ENCODE measurements around the gene ACTA2. TPM values are rescaled to one million over a fixed set of nuclear protein-coding genes. Genes with fewer than 3 reads are reported as not detected.

Gene ACTA2
- total RNA-seq, 1 donor from 2014 or later, result 19.0 TPM

DNA sequence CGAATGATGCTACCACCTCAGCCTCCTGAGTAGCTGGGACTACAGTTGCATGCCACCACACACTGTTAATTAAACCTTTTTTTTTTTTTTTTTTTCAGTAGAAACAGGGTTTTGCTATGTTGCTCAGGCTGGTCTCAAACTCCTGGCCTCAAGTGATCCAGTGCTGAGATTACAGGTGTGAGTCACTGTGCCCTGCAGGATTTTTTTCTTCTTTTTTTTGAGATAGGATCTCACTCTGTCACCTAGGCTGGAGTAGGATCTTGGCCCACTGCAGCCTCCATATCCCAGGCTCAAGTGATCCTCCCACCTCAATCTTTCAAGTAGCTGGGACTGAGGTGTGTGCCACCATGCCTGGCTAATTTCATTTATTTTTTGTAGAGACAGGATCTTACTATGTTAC is 6.4 kb downstream of the ACTA2 start:
- peaks cover 22% of the 10 kb centered on the region for H3K4me1 ChIP-seq
- H3K4me3 ChIP-seq, result no peak overlapping the region
- H3K27me3 ChIP-seq, result no peaks in the 10 kb centered on the region
- H3K27ac Mint-ChIP-seq, result no peak overlapping the region
- no peak for DNase-seq (ENCODE audit: low spot score)
- H3K27me3 Mint-ChIP-seq (ENCODE audit: insufficient read depth, low read depth), result peaks cover 8% of the 10 kb centered on the region
- H3K27ac ChIP-seq, result no peak overlapping the region
- peaks cover 10% of the 10 kb centered on the region for H3K4me1 Mint-ChIP-seq
- no peak overlapping the region for H3K4me2 ChIP-seq
- no peaks in the 10 kb centered on the region for H3K9me3 Mint-ChIP-seq
- H3F3A ChIP-seq (ENCODE audit: low read depth), result peaks cover 9% of the 10 kb centered on the region
- no peaks in the 10 kb centered on the region for H3K36me3 Mint-ChIP-seq
- no peak overlapping the region for H2AFZ ChIP-seq (replicated peaks)
- H3K9me3 ChIP-seq (ENCODE audit: low read depth), result no peaks in the 10 kb centered on the region
- H3K79me2 ChIP-seq (ENCODE audit: low read depth), result no peaks in the 10 kb centered on the region
- no peaks in the 10 kb centered on the region for H3K36me3 ChIP-seq
- H4K20me1 ChIP-seq (ENCODE audit: low read depth), result no peaks in the 10 kb centered on the region
- no peak overlapping the region for H3K9ac ChIP-seq
- H3K4me3 Mint-ChIP-seq, result no peak overlapping the region
- TF ChIP-seq, protein P1, sequence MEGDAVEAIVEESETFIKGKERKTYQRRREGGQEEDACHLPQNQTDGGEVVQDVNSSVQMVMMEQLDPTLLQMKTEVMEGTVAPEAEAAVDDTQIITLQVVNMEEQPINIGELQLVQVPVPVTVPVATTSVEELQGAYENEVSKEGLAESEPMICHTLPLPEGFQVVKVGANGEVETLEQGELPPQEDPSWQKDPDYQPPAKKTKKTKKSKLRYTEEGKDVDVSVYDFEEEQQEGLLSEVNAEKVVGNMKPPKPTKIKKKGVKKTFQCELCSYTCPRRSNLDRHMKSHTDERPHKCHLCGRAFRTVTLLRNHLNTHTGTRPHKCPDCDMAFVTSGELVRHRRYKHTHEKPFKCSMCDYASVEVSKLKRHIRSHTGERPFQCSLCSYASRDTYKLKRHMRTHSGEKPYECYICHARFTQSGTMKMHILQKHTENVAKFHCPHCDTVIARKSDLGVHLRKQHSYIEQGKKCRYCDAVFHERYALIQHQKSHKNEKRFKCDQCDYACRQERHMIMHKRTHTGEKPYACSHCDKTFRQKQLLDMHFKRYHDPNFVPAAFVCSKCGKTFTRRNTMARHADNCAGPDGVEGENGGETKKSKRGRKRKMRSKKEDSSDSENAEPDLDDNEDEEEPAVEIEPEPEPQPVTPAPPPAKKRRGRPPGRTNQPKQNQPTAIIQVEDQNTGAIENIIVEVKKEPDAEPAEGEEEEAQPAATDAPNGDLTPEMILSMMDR (IDR thresholded peaks at IDR 0.05), result no peak

DNA sequence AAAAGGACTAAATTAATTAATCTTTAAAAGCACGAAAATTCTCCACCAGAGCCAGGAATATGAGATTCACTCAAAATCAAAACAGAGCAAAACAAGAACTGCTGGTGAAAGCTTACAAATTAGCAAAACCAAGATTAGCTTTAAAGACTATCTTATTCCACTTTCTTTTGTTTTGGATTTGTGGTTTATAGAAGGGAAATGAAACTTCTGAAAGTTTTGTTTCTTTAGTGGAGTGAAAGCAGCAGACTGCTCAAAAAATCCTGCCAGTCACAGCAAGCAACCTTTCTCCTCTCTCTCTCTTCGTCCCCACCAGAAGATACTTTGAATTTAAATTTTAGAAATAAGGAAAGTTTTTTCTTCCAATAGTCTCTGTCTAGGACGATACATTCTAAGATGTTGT is 7.8 kb downstream of the ACTA2 start:
- Histone ChIP-seq H3K9ac (no peak overlapping the region), H3K27me3 (no peaks in the 10 kb centered on the region), H4K20me1 (ENCODE audit: low read depth) (no peaks in the 10 kb centered on the region), H3K4me2 (no peak overlapping the region), H3K36me3 (no peaks in the 10 kb centered on the region), H3K4me1 (peaks cover 9% of the 10 kb centered on the region), H3K9me3 (ENCODE audit: low read depth) (no peaks in the 10 kb centered on the region), H3K27ac (no peak overlapping the region), H2AFZ (replicated peaks) (no peak overlapping the region), H3K4me3 (no peak overlapping the region), H3K79me2 (ENCODE audit: low read depth) (no peaks in the 10 kb centered on the region), H3F3A (ENCODE audit: low read depth) (no peaks in the 10 kb centered on the region)
- Mint-ChIP-seq H3K27ac (no peak overlapping the region), H3K4me3 (no peak overlapping the region), H3K36me3 (no peaks in the 10 kb centered on the region), H3K4me1 (no peaks in the 10 kb centered on the region), H3K9me3 (no peaks in the 10 kb centered on the region), H3K27me3 (ENCODE audit: insufficient read depth, low read depth) (peaks cover 8% of the 10 kb centered on the region)
- DNase-seq (ENCODE audit: low spot score), result no peak
- no peak for TF ChIP-seq EZH2 (IDR thresholded peaks at IDR 0.05)
- TF ChIP-seq, protein P1 (IDR thresholded peaks at IDR 0.05), result no peak
- no peak for TF ChIP-seq EZH2phosphoT487 (IDR thresholded peaks at IDR 0.05)

DNA sequence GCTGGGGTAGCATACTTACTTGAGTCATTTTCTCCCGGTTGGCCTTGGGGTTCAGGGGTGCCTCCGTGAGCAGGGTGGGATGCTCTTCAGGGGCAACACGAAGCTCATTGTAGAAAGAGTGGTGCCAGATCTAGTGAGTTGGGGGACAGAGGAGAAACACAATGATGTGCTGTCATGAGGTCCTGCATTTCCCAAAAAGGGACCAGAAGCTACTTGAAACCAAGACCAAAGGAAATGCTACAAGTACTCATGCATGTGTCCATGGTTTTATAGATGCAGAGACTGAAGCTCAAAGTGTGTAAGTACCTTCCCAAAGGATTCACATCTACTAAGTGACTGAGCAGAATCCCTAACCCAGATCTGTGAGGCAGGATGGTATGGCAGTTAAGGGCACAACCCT is 8.8 kb downstream of the ACTA2 start:
- Histone ChIP-seq H3K4me1 (peaks cover under 1% of the 10 kb centered on the region), H3K4me2 (no peak overlapping the region), H3F3A (ENCODE audit: low read depth) (no peaks in the 10 kb centered on the region), H3K4me3 (no peak overlapping the region), H3K79me2 (ENCODE audit: low read depth) (no peaks in the 10 kb centered on the region), H3K27me3 (no peaks in the 10 kb centered on the region), H3K9ac (no peak overlapping the region), H4K20me1 (ENCODE audit: low read depth) (no peaks in the 10 kb centered on the region), H3K9me3 (ENCODE audit: low read depth) (no peaks in the 10 kb centered on the region), H3K36me3 (no peaks in the 10 kb centered on the region), H2AFZ (replicated peaks) (no peak overlapping the region), H3K27ac (no peak overlapping the region)
- Mint-ChIP-seq H3K27me3 (ENCODE audit: insufficient read depth, low read depth) (peaks cover 6% of the 10 kb centered on the region), H3K9me3 (no peaks in the 10 kb centered on the region), H3K36me3 (no peaks in the 10 kb centered on the region), H3K4me3 (no peak overlapping the region), H3K27ac (no peak overlapping the region), H3K4me1 (no peaks in the 10 kb centered on the region)
- no peak for DNase-seq (ENCODE audit: low spot score)
- no peak for TF ChIP-seq EZH2phosphoT487 (IDR thresholded peaks at IDR 0.05)
- TF ChIP-seq EZH2 (IDR thresholded peaks at IDR 0.05), result no peak
- TF ChIP-seq, protein P1 (IDR thresholded peaks at IDR 0.05), result no peak

DNA sequence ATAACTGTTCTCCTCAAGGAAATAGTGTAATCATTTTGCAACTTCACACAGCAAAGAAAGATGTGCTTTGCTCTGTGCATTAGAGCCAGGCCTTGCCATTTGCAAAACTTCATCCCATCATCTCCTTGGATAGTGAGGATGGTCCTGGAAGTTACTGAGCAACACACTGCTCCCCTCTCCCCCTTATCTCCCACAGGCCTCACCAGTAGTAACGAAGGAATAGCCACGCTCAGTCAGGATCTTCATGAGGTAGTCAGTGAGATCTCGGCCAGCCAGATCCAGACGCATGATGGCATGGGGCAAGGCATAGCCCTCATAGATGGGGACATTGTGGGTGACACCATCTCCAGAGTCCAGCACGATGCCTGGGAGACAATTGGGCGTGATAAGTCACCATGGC is 11.5 kb downstream of the ACTA2 start:
- Mint-ChIP-seq H3K9me3 (no peaks in the 10 kb centered on the region), H3K4me3 (no peak overlapping the region), H3K27me3 (ENCODE audit: insufficient read depth, low read depth) (peaks cover 4% of the 10 kb centered on the region), H3K27ac (no peak overlapping the region), H3K36me3 (no peaks in the 10 kb centered on the region), H3K4me1 (no peaks in the 10 kb centered on the region)
- Histone ChIP-seq H3K4me1 (no peaks in the 10 kb centered on the region), H4K20me1 (ENCODE audit: low read depth) (no peaks in the 10 kb centered on the region), H3F3A (ENCODE audit: low read depth) (no peaks in the 10 kb centered on the region), H3K27ac (no peak overlapping the region), H3K36me3 (no peaks in the 10 kb centered on the region), H3K4me2 (no peak overlapping the region), H2AFZ (replicated peaks) (no peak overlapping the region), H3K9me3 (ENCODE audit: low read depth) (no peaks in the 10 kb centered on the region), H3K9ac (no peak overlapping the region), H3K79me2 (ENCODE audit: low read depth) (no peaks in the 10 kb centered on the region), H3K27me3 (no peaks in the 10 kb centered on the region), H3K4me3 (no peak overlapping the region)
- no peak for DNase-seq (ENCODE audit: low spot score)
- TF ChIP-seq EZH2phosphoT487 (IDR thresholded peaks at IDR 0.05) (no peak), EZH2 (IDR thresholded peaks at IDR 0.05) (no peak)
- TF ChIP-seq, protein P1 (IDR thresholded peaks at IDR 0.05), result no peak
